Measurements from ENCODE around the gene RAB12. TPM values are rescaled to one million over a fixed set of nuclear protein-coding genes. Genes with fewer than 3 reads are reported as not detected.
"Not testable (repeated sequence)": the region's sequence is repeated elsewhere in the genome, so short reads cannot be mapped to it uniquely, and the experiment has no call there.

The RAB12 gene
- total RNA-seq, 1 donor from 2014 or later: 41.4 TPM

- Mint-ChIP-seq H3K9me3 (no peaks in the 10 kb centered on the region), H3K4me1 (no peaks in the 10 kb centered on the region), H3K4me3 (no peak overlapping the region), H3K27ac (peak overlapping the region; percentile 18), H3K27me3 (ENCODE audit: insufficient read depth, low read depth) (peaks cover 2% of the 10 kb centered on the region), H3K36me3 (peaks cover 29% of the 10 kb centered on the region)
- Histone ChIP-seq H3K9me3 (ENCODE audit: low read depth) (no peaks in the 10 kb centered on the region), H2AFZ (replicated peaks) (no peak overlapping the region), H3F3A (ENCODE audit: low read depth) (peaks cover 13% of the 10 kb centered on the region), H3K4me2 (no peak overlapping the region), H3K27me3 (no peaks in the 10 kb centered on the region), H3K36me3 (peaks cover 5% of the 10 kb centered on the region), H3K4me3 (no peak overlapping the region), H3K4me1 (no peaks in the 10 kb centered on the region), H3K9ac (no peak overlapping the region), H3K27ac (no peak overlapping the region), H4K20me1 (ENCODE audit: low read depth) (no peaks in the 10 kb centered on the region), H3K79me2 (ENCODE audit: low read depth) (no peaks in the 10 kb centered on the region)
- no peak for TF ChIP-seq CTCF (IDR thresholded peaks at IDR 0.05)
- no peak for TF ChIP-seq EZH2 (IDR thresholded peaks at IDR 0.05)
- no peak for TF ChIP-seq EZH2phosphoT487 (IDR thresholded peaks at IDR 0.05)
- DNase-seq (ENCODE audit: low spot score): no peak
These were observed 30.5 kb downstream of the RAB12 start for GRCh38 chr18:8639762-8640161.

DNA sequence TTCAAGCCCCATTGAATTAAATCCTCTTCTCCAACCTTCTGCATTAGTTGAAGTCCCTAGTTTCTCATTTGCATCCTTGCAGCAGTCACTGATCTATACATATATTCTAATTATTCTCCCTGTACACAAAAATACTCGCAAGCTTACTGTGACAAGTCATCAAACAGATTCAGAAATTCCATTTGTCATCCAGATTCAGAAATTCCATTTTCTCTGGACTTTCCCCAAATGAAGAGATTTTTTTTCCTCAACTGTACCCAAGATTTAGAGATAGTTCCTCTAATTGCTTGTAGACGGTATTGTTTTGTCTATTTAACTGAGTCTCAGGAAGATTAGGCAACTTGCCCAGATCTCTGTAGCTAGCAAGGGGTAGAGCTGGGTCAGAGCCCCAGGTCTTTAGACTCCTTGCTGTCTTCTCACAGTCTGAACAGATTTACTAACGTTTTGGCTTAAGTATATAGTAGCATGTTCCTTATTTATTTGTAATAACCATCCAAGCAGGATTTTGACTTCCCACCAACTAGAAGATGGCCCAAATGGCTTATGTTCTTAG, 34.2 kb downstream of the RAB12 start:
- Histone ChIP-seq H3K36me3 (no peaks in the 10 kb centered on the region), H3K27ac (no peak overlapping the region), H3K4me3 (no peak overlapping the region), H3K4me1 (no peaks in the 10 kb centered on the region), H2AFZ (replicated peaks) (no peak overlapping the region), H3K9me3 (ENCODE audit: low read depth) (no peaks in the 10 kb centered on the region), H3K9ac (no peak overlapping the region), H3K4me2 (no peak overlapping the region), H3K27me3 (no peaks in the 10 kb centered on the region), H3F3A (ENCODE audit: low read depth) (peaks cover 13% of the 10 kb centered on the region), H4K20me1 (ENCODE audit: low read depth) (no peaks in the 10 kb centered on the region), H3K79me2 (ENCODE audit: low read depth) (no peaks in the 10 kb centered on the region)
- H3K36me3 Mint-ChIP-seq: peaks cover 13% of the 10 kb centered on the region
- no peak for DNase-seq (ENCODE audit: low spot score)
- no peak overlapping the region for H3K27ac Mint-ChIP-seq
- peaks cover 12% of the 10 kb centered on the region for H3K9me3 Mint-ChIP-seq
- H3K27me3 Mint-ChIP-seq (ENCODE audit: insufficient read depth, low read depth): peaks cover 4% of the 10 kb centered on the region
- no peaks in the 10 kb centered on the region for H3K4me1 Mint-ChIP-seq
- H3K4me3 Mint-ChIP-seq: no peak overlapping the region
- TF ChIP-seq EZH2phosphoT487 (IDR thresholded peaks at IDR 0.05): no peak
- no peak for TF ChIP-seq EZH2 (IDR thresholded peaks at IDR 0.05)
- no peak for TF ChIP-seq CTCF (IDR thresholded peaks at IDR 0.05)

GRCh38 chr18:8647359-8647758, 38.1 kb downstream of the RAB12 start:
- not testable (repeated sequence) for H3K9ac ChIP-seq

DNA sequence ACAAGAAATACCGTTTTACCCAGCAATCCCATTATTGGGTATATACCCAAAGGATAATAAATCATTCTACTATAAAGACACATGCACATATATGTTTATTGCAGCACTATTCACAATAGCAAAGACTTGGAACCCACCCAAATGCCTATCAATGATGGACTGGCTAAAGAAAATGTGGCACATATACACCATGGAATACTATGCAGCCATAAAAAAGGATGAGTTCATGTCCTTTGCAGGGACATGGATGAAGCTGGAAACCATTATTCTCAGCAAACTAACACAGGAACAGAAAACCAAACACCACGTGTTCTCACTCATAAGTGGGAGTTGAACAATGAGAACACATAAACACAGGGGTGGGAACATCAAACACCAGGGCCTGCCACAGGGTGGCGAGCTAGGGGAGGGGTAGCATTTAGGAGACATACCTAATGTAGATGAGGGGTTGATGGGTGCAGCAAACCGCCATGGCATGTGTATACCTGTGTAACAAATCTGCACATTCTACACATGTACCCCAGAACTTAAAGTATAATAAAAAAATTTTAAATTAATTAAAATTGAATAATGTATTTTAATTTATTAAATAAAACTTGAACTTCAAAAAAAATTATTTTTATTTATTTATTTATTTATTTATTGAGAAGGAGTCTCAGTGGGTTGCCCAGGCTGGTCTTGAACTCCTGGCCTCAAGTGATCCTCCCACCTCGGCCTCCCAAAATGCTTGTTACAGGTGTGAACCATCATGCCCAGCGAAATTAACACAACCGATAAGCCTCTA, 42.4 kb downstream of the RAB12 start:
- H2AFZ ChIP-seq (replicated peaks); H3K36me3 Mint-ChIP-seq; H3K79me2 ChIP-seq (ENCODE audit: low read depth); H3K27me3 ChIP-seq; H3K4me3 Mint-ChIP-seq; H3K9me3 ChIP-seq (ENCODE audit: low read depth); DNase-seq (ENCODE audit: low spot score); H3K36me3 ChIP-seq; H3K9ac ChIP-seq; H3K27ac Mint-ChIP-seq; H3K27ac ChIP-seq; H3K4me1 ChIP-seq; H3K4me3 ChIP-seq; H4K20me1 ChIP-seq (ENCODE audit: low read depth); H3K4me2 ChIP-seq; H3F3A ChIP-seq (ENCODE audit: low read depth): not testable (repeated sequence)
- H3K27me3 Mint-ChIP-seq (ENCODE audit: insufficient read depth, low read depth): peaks cover 10% of the 10 kb centered on the region
- peaks cover 18% of the 10 kb centered on the region for H3K4me1 Mint-ChIP-seq
- H3K9me3 Mint-ChIP-seq: peaks cover 32% of the 10 kb centered on the region

More at GRCh38 chr18:8647359-8647758, 38.1 kb downstream of the RAB12 start:
- not testable (repeated sequence) for H3K27ac Mint-ChIP-seq; H2AFZ ChIP-seq (replicated peaks); H3K27ac ChIP-seq; H3K27me3 Mint-ChIP-seq (ENCODE audit: insufficient read depth, low read depth); H3K36me3 Mint-ChIP-seq; H3K36me3 ChIP-seq; H3K4me2 ChIP-seq; DNase-seq (ENCODE audit: low spot score); H3K9me3 ChIP-seq (ENCODE audit: low read depth); H3K4me1 Mint-ChIP-seq; H3K4me3 ChIP-seq; H3K4me3 Mint-ChIP-seq; H3K27me3 ChIP-seq; H3K4me1 ChIP-seq; H3F3A ChIP-seq (ENCODE audit: low read depth); H3K79me2 ChIP-seq (ENCODE audit: low read depth); H4K20me1 ChIP-seq (ENCODE audit: low read depth)
- peaks cover 32% of the 10 kb centered on the region for H3K9me3 Mint-ChIP-seq

Data from neural progenitor cell (in vitro differentiated cells).